GOT3 (cell line): ENCODE measurements around the gene VWA7.
"Not testable (repeated sequence)": the region's sequence is repeated elsewhere in the genome, so short reads cannot be mapped to it uniquely, and the experiment has no call there.

ENCODE experiments used
- DNase-seq: peaks from one replicate; lab custom pipeline; 2025; ENCODE audit warnings: mixed read lengths; lab: John Stamatoyannopoulos, UW

VWA7 gene, protein sequence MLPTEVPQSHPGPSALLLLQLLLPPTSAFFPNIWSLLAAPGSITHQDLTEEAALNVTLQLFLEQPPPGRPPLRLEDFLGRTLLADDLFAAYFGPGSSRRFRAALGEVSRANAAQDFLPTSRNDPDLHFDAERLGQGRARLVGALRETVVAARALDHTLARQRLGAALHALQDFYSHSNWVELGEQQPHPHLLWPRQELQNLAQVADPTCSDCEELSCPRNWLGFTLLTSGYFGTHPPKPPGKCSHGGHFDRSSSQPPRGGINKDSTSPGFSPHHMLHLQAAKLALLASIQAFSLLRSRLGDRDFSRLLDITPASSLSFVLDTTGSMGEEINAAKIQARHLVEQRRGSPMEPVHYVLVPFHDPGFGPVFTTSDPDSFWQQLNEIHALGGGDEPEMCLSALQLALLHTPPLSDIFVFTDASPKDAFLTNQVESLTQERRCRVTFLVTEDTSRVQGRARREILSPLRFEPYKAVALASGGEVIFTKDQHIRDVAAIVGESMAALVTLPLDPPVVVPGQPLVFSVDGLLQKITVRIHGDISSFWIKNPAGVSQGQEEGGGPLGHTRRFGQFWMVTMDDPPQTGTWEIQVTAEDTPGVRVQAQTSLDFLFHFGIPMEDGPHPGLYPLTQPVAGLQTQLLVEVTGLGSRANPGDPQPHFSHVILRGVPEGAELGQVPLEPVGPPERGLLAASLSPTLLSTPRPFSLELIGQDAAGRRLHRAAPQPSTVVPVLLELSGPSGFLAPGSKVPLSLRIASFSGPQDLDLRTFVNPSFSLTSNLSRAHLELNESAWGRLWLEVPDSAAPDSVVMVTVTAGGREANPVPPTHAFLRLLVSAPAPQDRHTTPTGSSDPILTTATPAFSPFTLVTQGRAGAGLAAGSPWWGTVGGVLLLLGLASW

DNA sequence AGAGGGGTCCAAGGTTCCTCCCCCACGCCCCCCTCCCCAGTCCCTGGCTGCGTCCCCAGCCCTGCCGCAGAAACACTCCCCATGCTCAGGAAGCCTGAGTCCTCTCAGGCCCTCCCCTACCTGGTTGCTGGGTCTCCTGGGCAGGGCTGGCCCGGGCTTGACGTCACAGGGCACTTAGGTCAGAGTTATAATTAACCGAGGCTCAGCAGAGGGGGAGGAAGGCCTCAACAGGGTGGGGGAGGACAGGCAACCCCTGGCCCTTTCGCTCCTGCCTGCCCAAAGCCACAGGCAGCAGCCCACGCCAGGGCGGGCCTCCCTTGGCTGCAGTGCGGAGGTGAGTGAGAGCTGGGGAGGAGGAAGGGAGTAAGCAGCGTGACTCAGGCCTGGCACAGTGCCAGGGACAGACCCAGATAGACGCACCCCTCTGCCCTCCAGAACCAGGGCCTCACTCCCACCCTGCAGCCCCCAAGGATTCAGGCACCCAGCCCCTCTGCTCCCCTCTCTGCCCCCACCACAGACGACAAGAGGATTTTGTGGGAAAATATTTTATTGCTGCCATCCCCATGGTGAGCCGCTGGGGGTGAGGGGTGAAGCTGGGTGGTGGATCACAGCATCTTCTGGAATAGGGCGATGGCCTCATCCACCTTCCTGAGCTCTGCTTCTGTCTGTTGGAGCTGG lies at the start of gene VWA7:
TSS of gene VWA7 (minus strand) at position 340 of the 678 bp plus-strand sequence. CDS start 549 bp downstream, outside the sequence.
- DNase-seq = no peak

DNA sequence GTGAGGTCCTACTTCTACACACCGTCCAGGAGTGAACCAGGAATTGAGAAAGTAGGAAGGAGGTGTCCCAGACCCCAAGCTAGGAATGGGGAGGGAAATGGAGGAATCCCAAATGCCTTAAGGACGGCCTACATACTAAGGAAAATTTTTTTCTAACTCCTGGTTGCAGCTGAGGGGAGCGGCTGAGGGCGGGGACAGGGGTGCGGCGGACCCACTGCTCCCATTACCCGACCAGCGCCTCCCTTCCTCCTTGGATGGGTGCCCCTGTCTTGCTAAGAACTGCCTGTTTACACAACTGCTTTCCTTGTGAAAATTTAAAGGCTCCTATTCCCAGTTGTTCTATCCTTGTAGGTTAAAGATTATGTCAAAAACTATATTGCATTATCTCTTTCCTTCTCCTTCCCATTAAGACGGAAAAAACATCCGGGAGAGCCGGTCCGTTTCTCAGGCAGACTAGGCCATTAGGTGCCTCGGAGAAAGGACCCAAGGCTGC lies 49.7 kb upstream of the VWA7 start:
- peak; percentile 43 for DNase-seq

DNA sequence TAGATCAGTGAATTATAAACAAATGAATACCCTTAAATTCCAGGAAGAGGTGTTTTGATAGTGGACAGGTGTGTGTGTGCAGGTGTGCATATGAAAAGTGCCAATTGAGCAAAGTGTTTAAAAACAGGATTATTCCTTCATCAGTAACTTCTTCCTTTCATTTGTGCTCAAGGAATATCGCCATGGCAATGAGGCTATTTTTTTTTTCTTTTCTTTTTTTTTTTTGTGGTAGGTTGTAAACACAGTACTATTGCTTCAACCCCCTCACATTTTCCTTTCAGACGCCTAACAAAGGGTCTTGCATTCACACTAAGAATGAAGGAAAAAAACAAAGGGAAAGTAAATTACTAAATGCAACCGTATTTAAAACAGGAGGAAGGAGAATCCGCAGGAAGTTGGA lies 48.4 kb upstream of the VWA7 start:
- DNase-seq = no peak

DNA sequence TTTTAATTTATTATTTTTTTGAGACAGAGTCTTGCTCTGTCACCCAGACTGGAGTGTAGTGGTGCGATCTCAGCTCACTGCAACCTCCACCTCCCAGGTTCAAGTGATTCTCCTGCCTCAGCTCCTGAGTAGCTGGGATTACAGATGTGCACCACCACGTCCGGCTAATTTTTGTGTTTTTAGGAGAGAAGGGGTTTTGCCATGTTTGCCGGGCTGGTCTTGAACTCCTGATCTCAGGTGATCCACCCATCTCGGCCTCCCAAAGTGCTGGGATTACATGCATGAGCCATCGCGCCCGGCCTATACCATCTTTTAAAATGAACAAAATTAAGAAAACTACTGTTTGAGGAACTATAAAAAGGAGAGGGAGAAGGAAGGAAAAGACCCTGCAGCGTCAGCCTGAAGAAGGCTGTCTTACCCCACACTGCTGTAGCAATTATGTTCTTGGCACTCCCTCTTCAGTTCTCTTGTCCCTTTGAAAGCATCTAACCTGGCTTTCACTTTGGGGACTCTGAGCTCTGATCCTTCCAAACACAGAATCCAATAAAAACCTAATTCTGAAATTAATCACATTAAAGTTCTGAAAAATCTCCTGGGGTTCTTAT lies 46.6 kb upstream of the VWA7 start:
- DNase-seq = not testable (repeated sequence)

DNA sequence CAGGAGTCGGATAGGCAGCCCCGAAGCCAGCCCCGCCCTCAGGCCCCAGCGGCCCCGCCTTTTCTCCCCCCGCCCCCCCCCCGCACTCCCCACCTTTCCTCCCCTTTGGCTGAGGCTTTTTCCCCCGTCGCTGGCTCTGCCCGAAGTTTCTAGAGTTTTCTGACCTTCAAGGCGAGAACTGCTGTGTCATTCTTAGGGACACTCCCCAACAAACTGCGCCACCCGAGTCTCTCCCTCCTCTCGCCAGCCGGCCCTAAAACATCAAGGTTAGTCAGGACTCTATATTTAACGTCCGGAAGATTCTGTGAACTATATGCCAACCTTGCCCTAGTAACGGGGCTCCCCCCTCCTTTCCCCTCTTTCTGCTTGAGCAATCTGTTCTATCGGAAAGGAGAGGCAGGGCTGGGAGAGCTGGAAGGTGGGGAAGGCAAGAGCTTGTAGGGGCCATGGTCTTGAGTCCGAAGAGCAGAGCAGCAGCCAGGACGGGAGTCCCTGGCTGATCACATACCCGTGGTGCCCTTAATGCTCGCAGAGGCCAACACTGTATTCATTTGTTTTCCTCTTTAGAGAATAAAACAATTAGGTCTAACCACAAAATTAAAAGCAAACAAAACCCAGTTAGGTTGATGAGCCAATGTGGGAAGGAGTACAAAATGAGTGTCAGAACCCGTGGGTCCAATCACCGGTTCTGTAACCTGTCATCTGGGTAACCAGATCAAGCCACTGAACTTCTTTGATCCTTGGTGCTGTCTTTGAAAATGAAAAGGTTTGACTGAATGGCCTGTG lies 45.1 kb upstream of the VWA7 start:
- DNase-seq = peak; percentile 42

DNA sequence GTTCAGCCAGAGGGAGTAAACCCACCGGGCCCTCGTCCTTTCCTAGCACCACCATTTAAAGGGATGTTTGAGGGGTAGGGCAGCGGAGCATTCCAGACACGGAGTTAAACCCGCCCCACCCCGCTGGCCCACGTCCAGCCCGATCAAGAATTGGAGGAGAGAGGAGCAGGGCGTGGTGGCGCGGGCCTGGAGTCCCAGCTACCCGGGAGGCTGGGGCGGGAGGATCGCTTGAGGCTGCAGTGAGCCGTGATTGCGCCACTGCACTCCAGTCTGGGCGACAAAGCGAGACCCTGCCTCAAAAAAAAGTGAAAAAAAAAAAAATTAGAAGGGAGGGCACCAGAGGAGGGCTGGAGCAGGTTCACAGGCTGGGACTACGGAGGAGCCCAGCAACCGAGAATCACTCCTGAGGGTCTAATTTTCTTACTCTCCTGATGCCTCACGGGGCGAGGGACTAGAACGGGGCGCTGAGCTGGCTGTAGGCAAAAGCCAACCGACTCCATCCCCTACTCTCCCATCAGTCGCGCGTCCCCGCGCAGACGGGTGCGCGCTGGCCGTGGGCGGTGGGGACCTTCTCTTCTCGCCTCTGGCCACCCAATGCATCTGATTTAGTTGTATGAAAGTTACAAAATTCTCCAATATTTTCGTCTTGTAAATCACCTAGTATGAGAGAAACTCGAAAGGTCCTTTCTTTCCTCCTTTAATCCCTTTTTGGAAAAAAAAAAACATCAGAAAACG lies 44.3 kb upstream of the VWA7 start:
- DNase-seq = peak; percentile 24

DNA sequence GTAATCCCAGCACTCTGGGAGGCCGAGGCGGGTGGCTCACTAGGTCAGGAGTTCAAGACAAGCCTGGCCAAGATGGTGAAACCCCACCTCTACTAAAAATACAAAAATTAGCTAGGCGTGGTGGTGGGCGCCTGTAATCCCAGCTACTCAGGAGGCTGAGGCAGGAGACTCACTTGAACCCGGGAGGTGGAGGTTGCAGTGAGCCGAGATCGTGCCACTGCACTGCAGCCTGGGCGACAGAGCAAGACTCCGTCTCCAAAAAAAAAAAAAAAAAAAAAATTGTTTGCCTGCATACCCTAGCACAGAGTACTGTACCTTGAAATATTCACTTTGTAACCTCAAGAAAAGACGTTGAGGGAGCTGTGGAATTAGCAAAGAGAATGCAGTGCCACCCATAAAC lies 43.3 kb upstream of the VWA7 start:
- not testable (repeated sequence) for DNase-seq

DNA sequence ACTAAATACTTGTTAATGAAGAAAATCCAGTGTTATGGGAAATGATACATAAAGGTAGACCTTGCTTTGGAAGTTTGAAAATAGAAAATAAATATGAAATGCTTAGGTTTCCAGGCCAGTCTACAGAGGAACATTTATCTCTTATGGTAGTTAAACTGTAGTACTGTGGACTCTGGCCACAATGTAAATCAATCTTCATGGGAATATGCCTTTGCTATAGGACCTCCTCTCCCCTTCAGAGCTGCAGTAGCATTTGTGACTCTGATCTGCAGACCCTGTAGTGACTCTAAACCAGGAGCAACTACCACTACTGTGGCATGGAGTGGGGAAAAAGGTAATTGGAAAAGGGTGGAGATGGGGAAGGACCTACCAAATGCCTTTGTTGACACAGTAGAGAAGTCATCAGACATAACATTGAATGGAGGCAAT lies 42.8 kb upstream of the VWA7 start:
- no peak for DNase-seq

DNA sequence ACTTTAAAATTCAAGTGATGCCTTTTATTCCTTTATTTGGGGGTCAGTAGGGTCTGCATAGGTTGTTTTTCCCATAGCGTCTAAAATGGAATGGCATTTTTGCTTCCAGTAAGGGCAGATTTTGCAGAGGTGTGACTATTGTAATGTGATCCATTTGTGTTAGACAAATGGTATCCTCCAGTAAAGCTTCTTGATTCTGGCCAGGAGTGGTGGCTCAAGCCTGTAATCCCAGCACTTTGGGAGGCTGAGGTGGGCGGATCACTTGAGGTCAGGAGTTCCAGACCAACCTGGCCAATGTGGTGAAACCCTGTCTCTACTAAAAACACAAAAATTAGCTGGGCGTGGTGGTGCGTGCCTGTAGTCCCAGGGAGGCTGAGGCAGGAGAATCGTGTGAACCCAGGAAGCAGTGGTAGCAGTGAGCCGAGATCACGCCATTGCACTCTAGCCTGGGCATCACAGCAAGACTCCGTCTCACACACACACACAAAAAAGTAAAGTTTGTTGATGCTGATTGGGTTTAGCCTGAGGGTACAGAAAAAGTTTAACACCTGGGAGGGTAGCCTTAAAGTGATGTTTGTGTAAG lies 40.9 kb upstream of the VWA7 start:
- DNase-seq = not testable (repeated sequence)

DNA sequence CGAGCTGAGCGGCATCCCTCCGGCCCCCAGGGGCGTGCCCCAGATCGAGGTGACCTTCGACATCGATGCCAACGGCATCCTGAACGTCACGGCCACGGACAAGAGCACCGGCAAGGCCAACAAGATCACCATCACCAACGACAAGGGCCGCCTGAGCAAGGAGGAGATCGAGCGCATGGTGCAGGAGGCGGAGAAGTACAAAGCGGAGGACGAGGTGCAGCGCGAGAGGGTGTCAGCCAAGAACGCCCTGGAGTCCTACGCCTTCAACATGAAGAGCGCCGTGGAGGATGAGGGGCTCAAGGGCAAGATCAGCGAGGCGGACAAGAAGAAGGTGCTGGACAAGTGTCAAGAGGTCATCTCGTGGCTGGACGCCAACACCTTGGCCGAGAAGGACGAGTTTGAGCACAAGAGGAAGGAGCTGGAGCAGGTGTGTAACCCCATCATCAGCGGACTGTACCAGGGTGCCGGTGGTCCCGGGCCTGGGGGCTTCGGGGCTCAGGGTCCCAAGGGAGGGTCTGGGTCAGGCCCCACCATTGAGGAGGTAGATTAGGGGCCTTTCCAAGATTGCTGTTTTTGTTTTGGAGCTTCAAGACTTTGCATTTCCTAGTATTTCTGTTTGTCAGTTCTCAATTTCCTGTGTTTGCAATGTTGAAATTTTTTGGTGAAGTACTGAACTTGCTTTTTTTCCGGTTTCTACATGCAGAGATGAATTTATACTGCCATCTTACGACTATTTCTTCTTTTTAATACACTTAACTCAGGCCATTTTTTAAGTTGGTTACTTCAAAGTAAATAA lies 40.2 kb upstream of the VWA7 start:
- not testable (repeated sequence) for DNase-seq

DNA sequence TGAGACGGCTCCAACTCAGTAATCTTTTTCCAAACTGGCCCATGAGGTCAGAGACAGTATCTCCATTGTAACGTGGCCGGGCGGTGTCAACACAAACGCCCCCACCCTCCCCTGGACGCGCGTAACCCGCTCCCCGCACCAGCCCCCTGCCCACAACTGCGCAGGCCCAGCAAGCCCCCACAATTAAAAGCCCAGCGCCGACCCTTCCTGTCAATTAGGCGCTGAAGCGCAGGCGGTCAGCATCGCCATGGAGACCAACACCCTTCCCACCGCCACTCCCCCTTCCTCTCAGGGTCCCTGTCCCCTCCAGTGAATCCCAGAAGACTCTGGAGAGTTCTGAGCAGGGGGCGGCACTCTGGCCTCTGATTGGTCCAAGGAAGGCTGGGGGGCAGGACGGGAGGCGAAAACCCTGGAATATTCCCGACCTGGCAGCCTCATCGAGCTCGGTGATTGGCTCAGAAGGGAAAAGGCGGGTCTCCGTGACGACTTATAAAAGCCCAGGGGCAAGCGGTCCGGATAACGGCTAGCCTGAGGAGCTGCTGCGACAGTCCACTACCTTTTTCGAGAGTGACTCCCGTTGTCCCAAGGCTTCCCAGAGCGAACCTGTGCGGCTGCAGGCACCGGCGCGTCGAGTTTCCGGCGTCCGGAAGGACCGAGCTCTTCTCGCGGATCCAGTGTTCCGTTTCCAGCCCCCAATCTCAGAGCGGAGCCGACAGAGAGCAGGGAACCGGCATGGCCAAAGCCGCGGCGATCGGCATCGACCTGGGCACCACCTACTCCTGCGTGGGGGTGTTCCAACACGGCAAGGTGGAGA lies 38.1 kb upstream of the VWA7 start, which contains the start of the genes HSPA1A and HSPA1L:
TSS of gene HSPA1A (plus strand) at position 519 of the 814 bp plus-strand sequence. CDS start at position 733, 214 bp downstream.
TSS of gene HSPA1L (minus strand) at position 259 of the 814 bp plus-strand sequence. CDS start 3,311 bp downstream, outside the sequence.
- DNase-seq = peak; percentile 52

DNA sequence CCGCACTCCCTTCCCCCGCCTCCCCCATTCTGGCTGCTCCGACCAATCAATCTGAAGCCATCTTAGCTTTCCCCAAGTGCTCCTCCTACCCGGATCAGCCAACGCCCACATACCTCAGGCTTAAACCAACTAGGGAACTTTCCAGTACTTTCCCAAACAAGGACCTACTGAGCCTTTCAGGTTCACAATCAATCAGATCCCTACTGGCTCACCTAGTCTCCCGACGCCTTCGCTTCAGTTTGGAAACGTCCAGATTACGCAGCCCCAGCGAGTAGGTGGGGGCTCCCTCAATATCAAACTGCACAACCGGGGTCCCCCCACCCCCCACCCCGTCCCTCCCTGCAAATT lies 37.5 kb upstream of the VWA7 start:
- DNase-seq = peak; percentile 20

DNA sequence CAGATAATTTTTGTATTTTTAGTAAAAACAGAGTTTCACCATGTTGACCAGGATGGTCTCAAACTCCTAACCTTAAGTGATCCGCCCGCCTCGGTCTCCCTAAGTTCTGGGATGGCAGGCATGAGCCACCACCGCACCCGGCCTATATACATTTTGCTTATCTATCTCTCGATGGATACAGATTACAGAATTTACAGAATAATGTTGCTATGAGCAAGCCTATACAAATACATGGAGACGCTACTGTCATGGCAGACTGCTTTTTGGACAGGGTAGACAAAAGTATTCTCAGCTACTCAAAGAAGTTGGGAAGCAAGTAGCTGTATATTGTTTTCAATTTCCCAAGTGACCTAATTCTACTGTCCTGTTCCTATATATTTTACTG lies 36.3 kb upstream of the VWA7 start:
- no peak for DNase-seq

DNA sequence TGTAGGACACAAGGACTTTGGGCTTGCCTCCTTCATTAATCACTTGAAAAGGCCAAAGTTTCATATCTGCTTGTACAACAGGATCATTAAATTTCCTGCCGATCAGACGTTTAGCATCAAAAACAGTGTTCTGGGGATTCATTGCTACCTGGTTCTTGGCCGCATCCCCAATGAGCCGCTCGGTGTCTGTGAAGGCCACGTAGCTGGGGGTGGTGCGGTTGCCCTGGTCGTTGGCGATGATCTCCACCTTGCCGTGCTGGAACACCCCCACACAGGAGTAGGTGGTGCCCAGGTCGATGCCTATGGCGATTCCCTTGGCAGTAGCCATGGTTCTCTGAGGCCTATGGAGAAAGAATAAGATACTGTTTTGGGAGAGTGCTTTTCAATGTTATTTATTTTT lies 34.5 kb upstream of the VWA7 start:
- DNase-seq = no peak

DNA sequence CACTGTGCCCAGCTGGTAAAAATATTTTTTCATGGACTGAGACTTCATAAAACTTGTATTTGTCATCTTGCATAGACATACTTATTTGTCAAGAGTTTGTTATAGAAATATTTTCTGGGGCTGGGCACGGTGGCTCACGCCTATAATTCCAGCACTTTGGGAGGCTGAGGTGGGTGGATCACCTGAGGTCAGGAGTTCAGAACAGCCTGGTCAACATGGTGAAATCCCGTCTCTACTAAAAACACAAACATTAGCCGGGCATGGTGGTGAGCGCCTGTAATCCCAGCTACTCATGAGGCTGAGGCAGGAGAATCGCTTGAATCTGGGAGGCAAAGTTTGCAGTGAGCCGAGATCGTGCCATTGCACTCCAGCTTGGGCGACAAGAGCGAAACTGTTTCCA lies 31.5 kb upstream of the VWA7 start:
- not testable (repeated sequence) for DNase-seq

DNA sequence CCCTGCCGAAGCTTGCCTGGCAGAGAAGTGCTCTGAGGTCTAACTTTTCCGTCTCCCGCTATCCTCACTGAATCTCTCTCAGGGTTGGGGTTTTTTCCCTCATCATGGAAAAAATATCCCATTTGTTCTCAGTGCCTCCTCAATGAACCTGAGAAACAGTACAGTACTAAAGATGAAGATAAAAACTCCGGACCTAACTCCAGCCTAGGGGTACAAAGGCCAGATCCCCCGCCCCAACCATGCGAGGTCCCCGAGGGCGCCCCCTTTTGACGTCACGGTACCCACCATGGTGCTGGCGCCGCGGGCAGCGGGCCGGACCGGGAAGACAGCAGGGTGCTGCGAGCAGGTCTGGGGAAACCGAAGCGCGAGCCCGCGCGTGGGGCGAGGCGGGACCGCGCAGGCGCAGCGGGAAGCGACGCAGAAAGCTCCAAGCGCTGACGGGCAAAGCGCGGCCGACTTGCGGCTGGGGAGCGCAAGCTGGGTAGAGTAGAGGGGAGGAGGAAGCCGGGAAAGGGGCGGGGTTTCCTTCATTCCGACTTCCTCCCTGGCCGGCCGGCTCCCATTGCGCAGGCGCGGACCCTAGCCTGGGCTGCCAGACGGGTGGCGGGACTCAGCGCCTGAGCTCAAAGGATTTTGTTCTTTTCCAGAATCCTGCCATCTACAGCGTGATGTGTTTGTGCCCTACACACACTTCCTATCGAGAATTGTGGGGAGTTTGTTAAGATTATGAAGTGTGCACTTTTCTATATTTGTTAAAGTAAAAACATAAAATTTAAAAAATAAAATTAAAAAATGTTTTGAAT lies 29.5 kb upstream of the VWA7 start, which contains the start of gene LSM2:
TSS of gene LSM2 (minus strand) at position 497 of the 803 bp plus-strand sequence. CDS start at position 288, 209 bp downstream.
- DNase-seq = peak; percentile 95

DNA sequence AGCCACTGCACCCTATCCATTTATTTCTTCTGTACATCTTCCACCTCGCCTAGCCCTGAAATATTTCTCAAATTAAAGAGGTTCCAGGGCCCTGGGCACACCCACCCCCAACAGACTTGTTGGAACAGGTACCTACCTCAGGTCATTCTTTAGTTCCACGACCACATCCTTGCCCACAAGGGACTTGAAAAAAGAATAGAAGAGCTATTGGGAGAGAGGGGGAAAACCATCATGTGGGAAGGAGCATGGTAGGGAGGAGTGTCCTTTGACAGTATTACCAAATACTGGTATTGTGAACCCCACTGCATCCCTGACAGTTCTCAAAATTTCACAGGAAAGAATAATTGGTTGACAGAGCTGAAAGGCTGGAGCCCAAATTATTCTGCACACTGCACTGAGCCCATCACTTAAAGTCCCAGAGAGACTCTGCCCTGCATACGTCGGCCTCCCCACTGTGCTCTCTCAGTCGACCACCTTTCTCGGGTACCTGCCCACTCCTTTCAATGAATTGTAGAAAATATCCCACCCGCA lies 28.9 kb upstream of the VWA7 start:
- DNase-seq = no peak
